ENCODE data around the gene FBXO41.

The FBXO41 gene

DNA sequence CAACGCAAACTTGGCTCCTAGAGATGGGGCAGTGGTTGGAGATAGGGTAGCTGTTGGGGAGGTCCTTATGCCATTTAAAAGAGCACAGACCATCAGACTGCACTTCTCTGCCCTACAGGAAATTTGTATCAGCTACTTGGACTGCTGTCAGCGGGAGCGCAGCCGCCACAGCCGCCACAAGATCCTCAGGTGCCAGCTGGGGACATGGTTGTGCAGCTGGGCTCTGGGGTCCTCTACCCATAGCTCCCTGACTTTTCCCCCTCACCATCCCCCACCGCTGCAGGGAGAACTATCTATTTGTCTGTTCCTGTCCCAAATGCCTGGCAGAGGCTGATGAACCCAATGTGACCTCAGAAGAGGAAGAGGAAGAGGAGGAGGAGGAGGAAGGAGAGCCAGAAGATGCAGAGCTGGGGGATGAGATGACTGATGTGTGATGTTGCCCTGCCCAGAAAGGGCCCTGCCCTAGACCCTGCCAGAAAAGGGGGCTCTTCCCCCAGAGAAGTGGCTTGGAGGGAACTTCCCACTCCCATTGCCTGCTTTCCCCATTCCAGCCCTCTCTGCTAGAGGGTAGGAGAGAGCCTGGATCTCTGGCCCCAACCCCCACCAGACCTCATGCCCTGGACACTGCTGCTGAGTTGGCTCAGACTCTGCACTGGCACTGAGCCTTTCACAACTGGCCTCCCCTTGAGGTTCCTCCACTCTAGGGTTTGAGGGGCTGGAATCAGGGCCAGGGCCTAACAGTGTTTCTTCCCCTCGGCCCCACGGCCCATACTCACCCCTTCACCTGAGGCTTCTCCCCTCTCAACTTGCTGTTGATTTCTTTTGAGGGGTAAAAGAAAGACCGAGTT is 58.5 kb downstream of the FBXO41 start:
- TF ChIP-seq, protein P1, sequence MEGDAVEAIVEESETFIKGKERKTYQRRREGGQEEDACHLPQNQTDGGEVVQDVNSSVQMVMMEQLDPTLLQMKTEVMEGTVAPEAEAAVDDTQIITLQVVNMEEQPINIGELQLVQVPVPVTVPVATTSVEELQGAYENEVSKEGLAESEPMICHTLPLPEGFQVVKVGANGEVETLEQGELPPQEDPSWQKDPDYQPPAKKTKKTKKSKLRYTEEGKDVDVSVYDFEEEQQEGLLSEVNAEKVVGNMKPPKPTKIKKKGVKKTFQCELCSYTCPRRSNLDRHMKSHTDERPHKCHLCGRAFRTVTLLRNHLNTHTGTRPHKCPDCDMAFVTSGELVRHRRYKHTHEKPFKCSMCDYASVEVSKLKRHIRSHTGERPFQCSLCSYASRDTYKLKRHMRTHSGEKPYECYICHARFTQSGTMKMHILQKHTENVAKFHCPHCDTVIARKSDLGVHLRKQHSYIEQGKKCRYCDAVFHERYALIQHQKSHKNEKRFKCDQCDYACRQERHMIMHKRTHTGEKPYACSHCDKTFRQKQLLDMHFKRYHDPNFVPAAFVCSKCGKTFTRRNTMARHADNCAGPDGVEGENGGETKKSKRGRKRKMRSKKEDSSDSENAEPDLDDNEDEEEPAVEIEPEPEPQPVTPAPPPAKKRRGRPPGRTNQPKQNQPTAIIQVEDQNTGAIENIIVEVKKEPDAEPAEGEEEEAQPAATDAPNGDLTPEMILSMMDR (IDR thresholded peaks at IDR 0.05; ENCODE audit: insufficient read depth, low read depth, low read length, missing control alignments), result no peak
- no peak for DNase-seq (ENCODE audit: low read depth)
- H3K4me3 ChIP-seq (ENCODE audit: low read depth, low read length), result no peak overlapping the region

DNA sequence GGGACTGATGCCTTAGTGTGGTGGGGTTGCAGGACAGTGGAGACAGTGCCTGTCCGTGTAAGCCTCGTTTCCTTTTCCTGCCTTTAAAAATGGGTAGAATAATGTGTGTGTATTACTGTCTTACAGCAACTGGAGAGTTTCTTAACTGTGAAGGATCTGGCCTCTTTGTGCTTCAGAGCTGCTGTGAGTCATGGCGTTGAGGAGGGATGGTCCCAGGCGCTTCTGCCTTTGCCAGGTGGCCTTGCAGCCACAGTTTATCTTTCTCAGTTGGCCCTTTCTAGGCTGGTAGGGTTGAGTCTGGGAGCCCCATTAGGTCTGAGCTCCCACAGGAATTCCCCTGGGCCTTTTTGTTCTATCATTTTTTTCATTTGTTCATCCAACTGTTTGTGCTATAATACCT is 60.5 kb downstream of the FBXO41 start:
- TF ChIP-seq, protein P1 (IDR thresholded peaks at IDR 0.05; ENCODE audit: insufficient read depth, low read depth, low read length, missing control alignments), result no peak
- no peak for DNase-seq (ENCODE audit: low read depth)
- H3K4me3 ChIP-seq (ENCODE audit: low read depth, low read length), result no peak overlapping the region

DNA sequence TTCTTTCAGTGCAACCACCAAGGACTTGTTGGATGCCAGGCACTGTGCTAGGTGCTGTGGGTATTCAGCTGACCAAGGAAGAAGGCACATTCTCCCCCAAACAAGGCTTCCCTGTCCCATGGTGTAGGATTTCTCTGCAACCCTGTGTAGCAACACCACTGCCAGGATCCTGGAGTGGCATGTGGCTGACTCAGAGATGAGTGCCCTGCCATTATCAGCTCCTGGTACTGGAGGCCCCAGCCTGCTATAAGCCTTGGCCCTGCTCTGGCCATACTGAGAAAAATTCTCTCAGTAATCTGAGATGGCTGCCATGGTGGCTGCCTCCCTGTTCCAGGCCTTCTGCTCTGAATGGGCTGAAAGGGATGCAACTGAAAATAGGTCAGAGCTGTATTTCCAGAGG is 66.0 kb downstream of the FBXO41 start:
- no peak overlapping the region for H3K4me3 ChIP-seq (ENCODE audit: low read depth, low read length)
- TF ChIP-seq, protein P1 (IDR thresholded peaks at IDR 0.05; ENCODE audit: insufficient read depth, low read depth, low read length, missing control alignments), result no peak
- DNase-seq (ENCODE audit: low read depth), result no peak

DNA sequence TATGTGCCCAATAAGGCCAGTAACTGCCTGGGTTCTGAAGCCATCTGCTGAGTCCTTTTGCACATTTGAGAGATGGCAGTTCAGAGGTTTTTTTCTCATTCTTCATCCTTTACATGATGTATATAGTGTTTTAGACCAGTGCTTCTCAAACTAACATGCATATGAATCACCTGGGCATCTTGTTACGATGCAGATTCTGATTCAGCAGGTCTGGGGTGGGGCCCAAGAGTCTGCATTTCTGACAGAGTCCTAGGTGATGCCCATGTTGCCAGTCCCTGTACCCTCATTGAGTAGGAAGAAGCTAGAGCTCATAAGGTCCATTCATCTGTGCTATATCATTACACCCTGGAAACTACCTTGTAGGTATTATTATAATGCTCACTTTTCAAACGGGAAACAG is 66.5 kb downstream of the FBXO41 start:
- TF ChIP-seq, protein P1 (IDR thresholded peaks at IDR 0.05; ENCODE audit: insufficient read depth, low read depth, low read length, missing control alignments), result no peak
- no peak overlapping the region for H3K4me3 ChIP-seq (ENCODE audit: low read depth, low read length)
- DNase-seq (ENCODE audit: low read depth), result no peak

DNA sequence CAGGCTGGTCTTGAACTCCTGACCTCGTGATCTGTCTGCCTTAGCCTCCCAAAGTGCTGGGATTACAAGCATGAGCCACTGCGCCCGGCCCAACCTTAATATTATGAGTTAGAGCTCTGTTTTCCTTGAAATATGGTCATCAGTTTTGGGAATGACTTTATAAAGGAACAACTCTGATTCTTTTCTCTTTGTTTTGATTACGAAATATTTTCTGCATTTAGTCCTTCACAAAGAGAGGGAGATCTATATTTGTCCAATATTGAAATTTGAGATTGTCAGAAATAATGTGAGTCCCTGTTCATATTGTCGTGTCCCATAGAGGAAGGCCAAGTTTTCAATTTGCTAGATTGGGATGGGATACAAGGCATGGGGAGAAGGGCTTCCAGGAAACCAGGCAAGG is 67.1 kb downstream of the FBXO41 start:
- no peak overlapping the region for H3K4me3 ChIP-seq (ENCODE audit: low read depth, low read length)
- DNase-seq (ENCODE audit: low read depth), result no peak
- TF ChIP-seq, protein P1 (IDR thresholded peaks at IDR 0.05; ENCODE audit: insufficient read depth, low read depth, low read length, missing control alignments), result no peak

DNA sequence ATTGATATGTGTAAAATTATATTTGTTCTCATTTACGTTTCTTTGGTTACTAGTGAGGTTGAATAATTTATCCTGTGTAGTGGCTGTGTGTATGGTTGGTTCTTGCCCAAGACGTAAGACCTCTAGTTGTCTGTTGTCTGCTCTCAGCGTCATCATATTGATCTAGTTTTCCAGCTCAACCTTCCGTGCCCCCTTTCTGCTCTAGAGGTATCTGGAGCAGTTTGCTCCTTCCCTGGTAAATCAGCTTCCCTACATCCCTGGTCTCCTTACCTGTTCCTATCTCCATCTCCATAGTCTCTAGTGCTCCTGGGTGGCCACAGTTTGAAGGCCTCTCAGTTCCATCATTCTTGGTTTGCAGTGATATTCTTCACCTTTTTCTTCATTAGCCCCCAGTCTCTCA is 69.0 kb downstream of the FBXO41 start:
- peak overlapping the region; percentile 88 for H3K4me3 ChIP-seq (ENCODE audit: low read depth, low read length)
- DNase-seq (ENCODE audit: low read depth), result no peak
- TF ChIP-seq, protein P1 (IDR thresholded peaks at IDR 0.05; ENCODE audit: insufficient read depth, low read depth, low read length, missing control alignments), result no peak

Data from GM12865 (cell line).